Effector CD8-positive, alpha-beta T cell (primary cell): ENCODE results near the gene UBR1.
"Not testable (repeated sequence)": the region's sequence is repeated elsewhere in the genome, so short reads cannot be mapped to it uniquely, and the experiment has no call there.

Source experiments
- DNase-seq: peaks from one replicate; lab custom pipeline; 2025; lab: John Stamatoyannopoulos, UW

UBR1 gene

GRCh38 chr15:42914728-42915497 lies 190.9 kb downstream of the UBR1 start:
- no peak for DNase-seq

GRCh38 chr15:42911058-42911592 lies 194.7 kb downstream of the UBR1 start:
- no peak for DNase-seq

- DNase-seq = no peak
Measured at GRCh38 chr15:42908538-42908937, 197.3 kb downstream of the UBR1 start.

- no peak for DNase-seq
Measured at GRCh38 chr15:42903388-42904324, 202.2 kb downstream of the UBR1 start.

- DNase-seq = not testable (repeated sequence)
Measured at GRCh38 chr15:42893911-42894310, 211.9 kb downstream of the UBR1 start.
